Stimulated activated CD8-positive, alpha-beta memory T cell treated with anti-CD3 and anti-CD28 coated beads, Interleukin-15, amount 100 ng/mL, for 24 hours (primary cell): ENCODE data around the gene DAP3.

Experiments used
- DNase-seq: peaks from one replicate; pipeline ENCODE4 v3.0.0-alpha.2; 2020; ENCODE audit warnings: low read depth

Gene DAP3

DNA sequence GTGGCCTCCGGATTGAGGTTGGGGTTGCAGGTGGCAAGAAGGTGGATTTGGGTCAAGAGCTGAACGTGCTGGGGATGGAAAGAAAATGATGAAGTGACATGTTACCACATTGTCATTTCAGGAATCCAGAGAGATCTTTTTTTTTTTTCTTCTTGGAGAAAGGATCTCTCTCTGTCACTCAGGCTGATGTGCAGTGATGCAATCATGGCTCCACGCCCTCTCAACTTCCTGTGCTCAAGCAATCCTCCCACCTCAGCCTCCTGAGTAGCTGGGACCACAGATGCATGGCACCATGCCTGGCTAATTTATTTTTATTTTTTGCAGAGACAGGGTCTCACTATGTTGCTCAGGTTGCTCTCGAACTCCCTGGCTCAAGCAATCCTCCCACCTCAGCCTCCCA, 87.5 kb downstream of the DAP3 start:
- no peak for DNase-seq

DNA sequence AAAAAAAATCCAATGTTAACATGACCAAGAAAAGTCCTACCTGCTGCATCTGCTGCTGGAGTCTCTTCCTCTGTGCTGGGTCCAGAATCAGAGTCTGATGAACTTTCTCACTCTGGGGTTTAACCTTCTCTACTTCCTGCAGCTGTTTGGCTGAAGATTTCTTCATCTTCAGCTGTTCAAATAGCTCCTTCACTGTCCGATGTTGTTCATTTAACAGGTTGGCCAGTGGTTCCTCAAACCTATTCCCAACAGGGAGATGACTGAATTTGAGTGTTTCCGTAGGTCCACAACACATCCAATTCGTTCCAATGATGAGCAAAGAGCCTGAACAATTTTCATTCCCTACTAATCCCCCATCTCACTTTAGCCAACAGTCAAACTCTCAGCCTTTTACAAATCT, 88.7 kb downstream of the DAP3 start:
- no peak for DNase-seq
